GM19240 (cell line): ENCODE results near the gene SLC25A1.
"Not testable (repeated sequence)": the region's sequence is repeated elsewhere in the genome, so short reads cannot be mapped to it uniquely, and the experiment has no call there.

ENCODE experiments used
- DNase-seq: peaks from one replicate; pipeline ENCODE4 v3.0.0; 2011; ENCODE audit warnings: low spot score; ENCODE audit not compliant: insufficient read length

The SLC25A1 gene

DNA sequence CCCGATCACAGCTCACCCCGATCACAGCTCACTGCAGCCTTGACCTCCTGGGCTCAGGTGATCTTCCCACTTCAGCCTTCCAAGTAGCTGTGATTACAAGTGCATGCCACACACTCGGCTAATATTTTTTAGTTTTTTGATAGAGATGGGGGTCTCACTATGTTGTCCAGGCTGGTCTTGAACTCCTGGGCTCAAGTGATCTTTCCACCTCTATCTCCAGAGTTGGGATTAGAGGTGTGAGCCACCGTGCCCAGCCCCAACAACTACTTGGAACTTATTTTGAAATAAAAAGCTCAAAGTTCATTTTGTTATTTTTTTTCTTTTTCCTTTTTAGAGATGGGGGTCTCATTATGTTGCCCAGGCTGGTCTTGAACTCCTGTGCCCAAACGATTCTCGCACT, 27.8 kb upstream of the SLC25A1 start:
- no peak for DNase-seq

DNA sequence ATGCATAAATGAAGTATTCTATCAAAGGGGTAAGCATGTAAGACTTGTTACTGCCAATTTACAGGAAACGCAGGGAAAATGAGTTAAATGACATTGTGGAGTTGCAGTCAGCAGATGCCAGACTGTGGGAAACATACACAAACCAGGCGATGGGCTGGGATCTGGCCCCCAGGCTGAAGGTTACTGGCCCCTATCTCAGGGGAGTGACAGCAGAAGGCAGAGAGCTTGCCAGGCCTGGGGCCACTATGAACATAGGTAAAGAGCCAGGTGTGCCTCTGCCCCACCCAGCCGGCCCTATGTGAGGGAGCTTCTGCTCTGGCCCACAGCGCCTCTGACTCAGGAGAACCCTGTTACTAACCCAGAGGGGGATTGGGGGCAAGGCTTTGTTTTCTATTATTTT, 26.1 kb upstream of the SLC25A1 start:
- DNase-seq, result no peak

DNA sequence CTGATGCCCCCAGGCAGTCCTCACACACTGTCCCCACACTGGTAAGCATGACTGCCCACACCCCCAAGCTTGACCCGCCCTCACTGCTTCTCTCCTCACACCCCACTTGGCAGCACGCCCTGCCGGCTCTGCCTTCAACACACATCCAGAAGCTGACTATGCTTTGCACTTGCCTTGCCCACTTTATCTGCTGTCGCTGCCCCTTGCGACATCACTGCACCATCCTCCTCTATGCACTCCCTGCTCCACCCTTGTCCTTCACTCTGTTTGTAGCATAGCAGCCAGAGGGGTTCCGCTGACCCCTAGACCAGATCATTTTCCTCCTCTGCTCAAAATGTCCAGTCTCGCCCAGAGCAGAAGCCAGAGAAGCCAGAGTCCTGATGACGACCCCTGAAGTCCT, 25.3 kb upstream of the SLC25A1 start:
- no peak for DNase-seq

DNA sequence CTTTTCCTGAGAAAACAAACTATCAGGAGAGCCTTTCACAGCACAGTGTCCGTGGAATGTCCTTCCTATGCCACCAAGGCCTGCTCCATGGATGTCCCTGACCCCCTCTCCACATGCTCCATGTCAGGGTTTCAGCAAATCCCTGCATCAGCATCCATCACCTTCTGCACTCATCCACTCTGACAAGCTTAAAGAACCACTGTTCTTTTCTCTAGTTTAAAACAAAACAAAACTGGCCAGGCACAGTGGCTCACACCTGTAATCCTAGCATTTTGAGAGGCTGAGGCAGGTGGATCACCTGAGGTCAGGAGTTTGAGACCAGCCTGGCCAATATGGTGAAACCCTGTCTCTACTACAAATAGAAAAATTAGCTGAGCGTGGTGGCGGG, 24.3 kb upstream of the SLC25A1 start:
- not testable (repeated sequence) for DNase-seq

DNA sequence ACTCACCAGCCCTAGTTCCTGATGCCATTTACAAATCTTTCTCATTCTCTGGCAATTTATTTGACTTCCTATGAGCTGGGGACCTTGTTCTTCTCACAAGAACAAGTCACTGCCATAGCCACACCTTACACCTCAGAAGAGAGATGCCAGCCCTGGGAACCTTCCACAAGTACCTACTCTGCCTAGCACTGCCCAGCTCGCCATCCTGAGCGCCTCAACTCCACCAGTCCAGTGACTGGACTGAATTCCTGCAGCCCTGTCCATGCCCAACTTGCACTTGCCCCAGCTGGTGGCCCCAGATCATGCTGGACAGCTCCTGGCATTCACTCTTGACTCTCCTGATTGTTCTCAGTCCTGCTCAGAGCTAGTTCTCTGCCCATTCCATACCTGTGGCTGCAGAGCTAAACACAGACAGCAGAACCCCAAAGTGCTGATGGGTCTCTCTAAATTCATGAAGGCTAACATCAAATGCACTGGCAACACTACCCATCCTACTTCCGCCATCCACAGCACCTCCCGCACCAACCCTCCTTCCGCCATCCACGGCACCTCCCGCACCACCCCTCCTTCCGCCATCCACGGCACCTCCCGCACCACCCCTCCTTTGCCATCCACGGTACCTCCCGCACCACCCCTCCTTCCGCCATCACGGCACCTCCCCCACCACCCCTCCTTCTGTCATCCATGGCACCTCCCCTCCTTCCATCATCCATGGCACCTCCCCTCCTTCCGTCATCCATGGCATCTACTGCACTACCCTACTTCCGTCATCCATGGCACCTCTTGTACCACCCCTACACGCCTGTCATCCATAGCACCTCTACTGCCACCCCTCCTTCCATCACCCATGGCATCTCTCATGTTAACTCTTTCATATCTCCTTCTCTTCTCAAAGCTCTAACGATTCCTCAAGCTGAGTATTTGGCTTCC, 23.6 kb upstream of the SLC25A1 start:
- DNase-seq, result no peak

DNA sequence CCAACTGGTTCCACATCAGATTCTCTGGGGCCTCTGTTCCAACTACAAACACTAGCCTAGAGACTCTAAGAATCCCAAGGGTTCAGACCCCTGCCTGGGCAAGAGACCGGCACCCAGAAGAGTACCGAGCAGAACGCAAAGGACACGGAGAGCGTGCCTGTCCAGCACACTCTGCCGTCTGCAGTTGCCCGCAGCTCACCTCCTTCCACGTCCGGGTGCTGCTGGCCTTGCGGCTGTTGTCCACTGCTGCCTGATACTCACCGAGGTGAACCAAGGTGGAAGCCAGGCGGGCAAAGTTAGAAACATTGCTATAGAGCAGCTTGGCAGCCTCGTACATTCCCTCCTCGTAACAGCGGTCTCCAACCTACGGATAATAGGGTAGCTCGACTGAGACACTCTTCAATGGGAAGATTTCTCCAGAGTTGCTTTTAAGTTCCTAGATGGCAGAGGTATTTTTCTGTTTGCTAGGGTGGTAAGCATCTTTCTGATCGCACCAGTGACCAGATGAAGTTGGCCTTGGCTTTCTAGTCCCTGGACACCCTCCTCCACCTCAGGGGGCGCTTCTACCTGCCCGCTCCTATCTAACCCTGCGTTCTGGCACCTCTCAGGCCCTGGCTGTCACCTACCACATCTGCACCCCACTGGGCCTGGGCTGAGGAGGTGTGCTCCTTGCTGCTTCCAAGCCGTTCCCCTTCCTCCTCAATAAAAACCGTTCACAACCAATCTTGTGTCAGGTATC, 22.8 kb upstream of the SLC25A1 start:
- DNase-seq, result no peak

DNA sequence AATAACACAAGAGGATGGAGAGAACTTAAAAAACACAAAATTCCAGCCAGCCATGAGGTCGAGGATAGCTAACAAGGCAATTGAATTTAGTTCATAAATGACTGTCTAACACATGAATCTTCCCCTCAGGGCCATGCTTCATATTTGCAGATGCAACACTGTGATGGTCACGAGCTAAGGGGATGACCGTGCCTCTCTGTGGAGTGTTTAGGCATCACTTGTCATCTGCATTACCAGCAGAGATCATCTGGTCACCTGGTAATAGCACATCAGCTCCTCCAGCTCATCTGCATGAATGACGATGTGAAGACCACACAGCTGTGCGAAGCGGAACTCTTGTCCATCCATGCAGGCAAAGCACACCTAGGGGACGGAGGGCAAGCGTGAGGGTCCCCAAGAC, 20.9 kb upstream of the SLC25A1 start:
- no peak for DNase-seq

DNA sequence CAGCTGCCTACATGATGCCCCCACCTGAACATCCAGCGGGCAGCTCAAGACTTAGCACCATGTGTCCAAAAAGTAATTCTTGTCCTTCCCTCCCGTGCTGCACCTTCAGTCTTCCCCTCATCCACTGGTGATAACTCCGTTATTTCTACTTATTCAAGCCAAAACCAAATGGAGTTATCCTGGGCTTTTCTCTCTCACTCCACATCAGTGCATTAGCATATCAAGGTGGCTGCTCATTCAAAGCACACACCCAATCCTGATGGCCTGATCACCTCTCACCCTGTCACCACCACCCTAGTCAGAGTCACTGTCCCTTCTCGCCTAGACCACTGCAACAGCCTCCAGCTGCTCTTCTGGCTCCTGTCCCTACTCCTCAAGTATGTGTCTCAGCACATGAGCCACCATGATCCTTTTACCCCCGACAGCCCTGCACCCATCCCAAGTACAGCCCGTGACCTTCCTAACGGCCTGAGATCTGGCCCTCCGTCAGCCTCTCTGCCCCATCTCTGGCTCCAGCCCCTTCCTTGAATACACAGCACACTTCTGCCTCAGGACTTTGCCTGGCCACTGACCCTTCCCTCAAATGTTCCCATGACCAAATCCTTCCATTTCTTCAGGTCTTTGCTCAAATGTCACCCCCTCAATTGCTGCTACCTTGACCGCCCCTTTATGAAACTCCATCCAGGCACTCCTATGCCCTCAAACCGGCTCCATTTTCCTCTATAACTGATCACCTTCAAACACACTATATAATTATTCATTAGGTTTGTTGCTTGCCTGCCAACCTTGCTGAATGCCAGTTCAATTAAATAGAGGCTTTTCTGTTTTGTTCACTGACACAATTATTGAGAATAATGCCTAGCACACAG, 19.7 kb upstream of the SLC25A1 start:
- no peak for DNase-seq

DNA sequence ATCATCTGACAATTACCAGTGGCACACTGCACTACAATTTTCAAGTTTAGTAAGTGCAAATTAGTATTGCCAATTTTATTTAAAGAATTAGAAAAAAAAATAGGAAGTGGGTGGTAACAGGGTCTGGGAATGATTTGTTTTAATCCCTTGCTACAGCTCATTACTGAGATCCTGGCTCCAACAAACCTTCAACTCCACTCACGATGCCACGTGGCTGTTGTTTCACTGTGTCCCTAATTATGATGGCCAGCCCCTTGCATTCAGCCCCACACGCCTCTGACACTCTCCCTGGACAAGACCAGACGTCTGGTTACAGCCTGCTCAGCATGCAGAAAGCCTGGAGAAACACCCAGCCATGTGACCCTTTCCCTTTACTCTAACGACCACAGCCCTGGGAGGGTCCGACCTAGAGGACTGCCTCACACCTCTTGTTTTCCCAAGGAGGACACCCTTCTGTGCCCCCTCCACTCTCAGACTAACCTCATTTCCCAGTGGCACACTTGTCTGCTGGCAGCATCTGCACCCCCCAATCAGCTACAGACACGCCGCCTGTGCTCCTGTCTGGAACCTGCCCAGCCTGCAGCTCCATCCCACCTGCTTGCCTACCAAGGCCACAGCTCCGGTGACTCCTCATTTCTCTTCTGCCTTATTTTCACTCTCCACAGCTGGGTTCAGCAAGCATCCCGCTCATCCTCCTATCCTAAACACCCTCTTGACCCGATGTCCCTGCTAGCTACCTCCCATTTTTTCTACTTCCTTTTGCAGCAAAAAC, 18.5 kb upstream of the SLC25A1 start:
- DNase-seq, result no peak

DNA sequence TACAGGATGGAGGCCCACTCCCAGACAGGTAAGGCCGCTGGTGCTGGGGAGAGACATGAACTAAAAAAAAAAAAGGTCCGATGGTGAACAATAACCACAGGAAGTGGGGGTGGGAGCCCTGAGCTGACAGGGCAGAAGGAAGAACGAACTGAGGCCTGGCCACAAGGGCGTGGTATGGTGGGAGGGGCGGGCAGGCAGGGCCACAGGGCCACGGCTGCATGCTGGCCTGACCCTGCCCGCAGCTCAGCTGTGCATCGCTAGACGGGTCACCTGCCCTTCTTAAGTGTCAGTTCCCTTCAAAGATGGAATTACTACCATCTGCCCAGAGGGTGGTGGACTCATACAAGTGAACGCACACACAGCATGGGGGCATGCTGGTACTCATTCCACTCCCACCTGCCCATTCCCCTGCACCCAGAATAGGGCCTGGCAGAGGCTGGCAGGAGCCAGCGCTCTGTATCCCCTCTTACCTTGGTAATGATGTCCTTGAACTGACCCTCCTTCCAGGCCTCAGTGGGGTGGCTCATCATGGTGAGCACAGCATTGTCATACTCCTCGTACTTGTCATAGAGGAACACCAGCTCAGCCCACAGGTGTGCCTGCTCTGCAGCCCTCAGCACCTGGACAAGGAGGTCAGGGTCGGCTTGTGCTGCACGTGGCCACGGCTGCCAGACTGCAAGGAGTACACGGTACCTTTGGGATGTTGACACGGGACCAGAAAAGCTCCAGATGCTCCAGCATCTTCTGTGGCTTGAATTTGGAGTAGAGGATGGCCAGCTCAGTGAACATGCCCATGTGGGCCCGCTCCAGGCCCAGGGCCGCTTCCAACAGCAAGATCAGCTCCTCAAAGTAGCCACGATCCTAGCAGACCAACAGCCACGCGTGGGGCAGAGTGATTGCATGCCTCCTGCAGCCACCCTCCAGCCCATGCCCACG, 17.5 kb upstream of the SLC25A1 start:
- no peak for DNase-seq

DNA sequence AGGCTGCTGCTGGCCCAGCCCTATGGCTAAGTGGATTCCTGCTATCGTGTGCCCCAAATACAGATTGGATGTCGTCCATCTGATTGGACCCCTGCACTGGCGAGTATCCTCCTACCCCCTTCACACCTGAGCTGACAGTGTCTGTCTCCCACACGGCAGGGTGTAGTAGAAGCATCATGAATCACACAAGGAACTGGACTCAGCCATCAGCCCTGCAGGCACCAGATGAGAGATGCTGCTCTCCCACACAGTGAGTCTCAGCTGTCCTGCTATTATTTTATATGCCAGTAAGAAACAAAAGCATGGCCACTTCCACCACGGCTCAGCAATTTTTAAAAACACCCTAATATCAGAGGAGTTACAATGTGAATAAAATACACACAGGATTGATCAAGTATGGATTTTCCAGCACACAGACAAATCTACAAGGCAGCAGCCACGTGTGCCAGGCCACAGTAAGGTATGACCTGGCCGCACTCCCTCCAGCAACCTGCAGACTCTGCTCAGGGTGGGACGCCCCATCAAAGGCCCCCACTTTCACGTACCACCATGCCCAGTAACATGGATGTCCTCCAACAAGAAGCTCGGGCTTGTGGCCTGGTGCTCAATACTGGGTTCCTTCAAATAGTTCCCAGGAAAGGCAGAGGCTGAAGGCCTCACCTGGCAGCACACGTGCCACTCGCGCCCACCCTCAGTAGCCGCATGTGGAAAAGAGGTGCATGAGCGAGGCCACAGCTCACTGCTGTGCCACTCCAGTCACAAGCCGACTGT, 16.4 kb upstream of the SLC25A1 start:
- DNase-seq, result no peak

DNA sequence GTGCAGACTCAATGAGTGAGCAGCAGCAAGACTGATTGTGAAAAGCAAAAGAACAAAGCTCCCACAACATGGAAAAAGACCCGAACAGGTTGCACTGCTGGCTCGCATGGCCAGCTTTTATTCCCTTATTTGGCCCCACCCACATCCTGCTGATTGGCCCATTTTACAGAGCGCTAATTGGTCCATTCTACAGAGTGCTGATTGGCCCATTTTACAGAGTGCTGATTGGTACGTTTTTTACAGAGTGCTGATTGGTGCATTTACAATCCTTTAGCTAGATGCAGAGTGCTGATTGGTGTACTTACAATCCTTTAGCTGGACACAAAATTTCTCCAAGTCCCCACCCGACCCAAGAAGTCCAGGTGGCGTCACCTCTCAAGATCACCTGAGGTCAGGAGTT, 15.3 kb upstream of the SLC25A1 start:
- DNase-seq, result no peak

DNA sequence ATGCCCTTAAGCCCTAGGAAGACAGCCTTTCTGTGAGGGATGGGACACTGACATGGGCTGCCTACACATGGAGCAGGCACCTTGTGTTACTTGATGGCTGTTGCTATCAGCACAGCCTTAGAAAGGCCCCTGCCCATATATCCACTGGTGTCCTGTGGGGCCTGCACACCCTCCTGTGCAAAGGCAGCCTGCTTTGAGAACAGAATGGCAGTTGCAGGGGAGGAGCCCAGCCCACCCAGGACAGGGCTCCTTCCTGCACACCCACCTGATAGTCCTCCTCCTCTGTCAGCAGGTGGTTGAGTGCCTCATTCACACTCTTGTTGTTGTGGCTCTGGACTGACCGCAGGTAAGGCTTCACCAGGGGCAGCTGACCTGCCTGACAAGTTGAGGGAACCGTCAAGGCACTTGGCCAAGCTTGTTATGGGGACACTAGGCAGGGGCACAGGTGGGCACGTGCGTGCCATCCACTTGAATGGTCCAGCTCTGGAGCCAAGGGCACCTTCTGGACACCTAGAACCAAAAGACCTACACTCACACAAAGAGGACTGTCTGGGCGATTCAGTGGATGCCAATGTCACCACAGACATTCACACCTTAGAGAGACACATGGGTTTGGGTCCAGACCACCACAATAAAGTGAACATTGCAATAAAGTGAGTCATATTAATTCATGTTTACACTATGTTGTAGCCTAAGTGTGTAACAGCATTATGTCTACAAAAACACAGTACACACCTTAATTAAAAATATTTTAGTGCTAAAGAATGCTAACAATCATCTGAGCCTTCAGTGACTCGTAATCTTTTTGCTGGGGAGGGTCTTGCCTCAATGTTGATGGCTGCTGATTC, 9.4 kb upstream of the SLC25A1 start:
- no peak for DNase-seq

DNA sequence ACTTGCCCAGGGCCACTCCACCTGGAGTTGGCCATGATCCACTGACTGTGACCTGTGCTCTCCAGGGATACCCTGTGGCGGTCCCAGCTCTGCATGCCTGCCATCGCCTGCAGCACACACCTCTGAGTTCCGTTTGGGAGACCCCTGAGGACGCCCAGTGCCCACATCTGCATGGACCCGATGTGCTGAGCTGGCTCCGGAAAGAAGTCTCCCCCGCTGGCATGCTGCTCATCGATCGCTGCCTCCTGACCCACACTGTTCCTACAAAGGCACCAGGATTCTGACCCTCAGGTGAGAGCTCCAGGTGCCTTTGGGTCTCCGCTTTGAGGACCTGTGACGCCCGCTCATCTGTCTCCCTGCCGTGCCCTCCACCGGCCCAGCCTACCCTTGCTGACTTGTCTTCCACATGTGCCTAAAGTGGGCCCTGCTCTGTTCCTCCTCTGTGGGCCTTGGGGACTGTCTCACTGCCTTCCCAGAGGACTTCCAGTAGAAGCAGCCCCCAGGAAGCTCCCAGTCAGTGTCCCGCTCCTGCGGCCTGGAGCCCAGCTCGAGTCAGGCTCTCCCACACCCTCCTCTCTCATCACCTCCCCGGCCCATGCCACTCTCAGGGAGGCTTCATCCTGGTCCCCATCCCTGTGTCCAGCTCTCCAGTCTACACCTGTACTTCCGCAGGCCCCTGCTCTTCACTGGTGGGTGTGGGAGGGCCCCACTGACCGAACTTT, 5.9 kb upstream of the SLC25A1 start:
- DNase-seq, result no peak

DNA sequence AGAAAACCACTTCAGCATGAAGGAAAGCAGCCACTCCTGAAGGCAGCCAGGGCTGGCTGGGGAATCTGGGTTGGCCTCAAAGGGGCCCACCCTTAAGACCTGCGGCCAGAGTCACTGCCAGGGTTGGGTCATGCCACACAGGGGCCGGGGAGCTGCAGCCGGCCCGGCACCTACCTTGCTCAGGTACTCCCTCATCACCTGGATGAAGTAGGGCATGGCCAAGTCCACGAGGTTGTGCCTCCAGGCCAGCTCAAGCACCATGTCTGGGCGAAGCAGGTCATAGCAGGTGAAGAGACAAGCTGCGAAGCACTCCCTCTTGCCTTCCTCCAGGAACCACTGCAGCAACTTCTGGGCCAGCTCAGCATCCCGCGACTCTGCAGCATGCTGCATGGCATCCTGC, 4.7 kb upstream of the SLC25A1 start:
- no peak for DNase-seq

DNA sequence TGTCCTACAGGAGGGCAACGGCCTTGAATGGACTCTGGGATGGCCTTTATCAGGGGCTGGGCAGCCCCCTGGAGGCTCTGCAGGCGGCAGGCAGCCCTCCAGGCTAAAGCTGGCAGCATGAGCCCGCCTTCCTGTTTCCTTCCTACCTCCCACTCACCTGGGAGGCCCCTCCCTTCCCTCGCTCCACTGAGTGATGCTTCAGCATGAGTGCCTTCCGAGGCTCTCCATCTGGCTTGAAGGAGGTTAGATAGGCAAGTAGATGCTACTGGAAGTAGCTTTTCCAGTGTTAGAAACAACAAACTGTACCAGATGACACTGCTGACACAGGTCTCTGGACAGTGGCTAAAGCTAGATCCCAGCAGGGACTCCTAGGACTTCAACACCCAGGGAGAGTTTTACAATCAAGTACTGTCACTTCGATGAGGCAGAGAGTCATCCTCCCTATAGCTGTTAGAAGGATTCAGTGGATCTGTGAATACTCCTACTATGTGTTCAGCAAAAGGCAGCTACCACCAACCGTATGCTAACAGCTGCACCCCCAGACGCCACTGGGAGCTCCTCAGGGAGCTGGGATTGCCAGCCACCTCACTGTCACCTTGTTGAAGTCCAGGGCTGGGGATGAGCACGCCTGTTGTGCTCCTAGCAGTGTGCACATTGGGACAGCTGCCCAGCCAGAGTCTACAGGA, 4.1 kb upstream of the SLC25A1 start:
- DNase-seq, result no peak
